HCT116 (cell line): ENCODE data around the gene COBL. TPM values are rescaled to one million over a fixed set of nuclear protein-coding genes. Genes with fewer than 3 reads are reported as not detected.

Experiments used
- ATAC-seq: fragments of 200-7000 bp; cut with Tn5 transposase; 2 replicates; pipeline ENCODE4 v1.9.1; 2020; ENCODE audit warnings: mild to moderate bottlenecking, moderate library complexity
- BruUV-seq: library from RNA; stranded (reverse); fragments of 400-500 nt; replicated peaks from 2 replicates; lab custom pipeline; 2021; lab: Mats Ljungman, UMichigan
- CTCF ChIA-PET: fragments of 300-600 bp; sonication (Branson Sonifier 250); formaldehyde crosslinking; loops from one replicate; lab custom pipeline; 2021; ENCODE audit warnings: antibody characterized with exemption; lab: Charles Lee
- POLR2A ChIA-PET: fragments of 300-600, 350-600 bp; sonication (Branson Sonifier 250); formaldehyde crosslinking; loops from one replicate; lab custom pipeline; 2021; ENCODE audit warnings: antibody characterized with exemption; lab: Charles Lee
- RAD21 ChIA-PET, 2 experiments: fragments of 300-600 bp; sonication (Branson Sonifier 250); formaldehyde crosslinking; loops; one replicate each; lab custom pipeline; 2023; ENCODE audit warnings: low total read pairs in 2 of 2; ENCODE audit not compliant: uncharacterized antibody in 2 of 2, unreplicated experiment in 2 of 2, low non-redundant PET in 1 of 2; lab: Charles Lee
- DNase-seq: peaks from one replicate; pipeline ENCODE4 v3.0.0-alpha.2; 2010; ENCODE audit warnings: low read depth, low spot score
- H2AFZ ChIP-seq: fragments of 200-600 bp; shearing (Covaris generic), sonication (generic); 2 replicates; pipeline ENCODE4 v1.6.1; 2017; ENCODE audit warnings: low read depth, mixed run types, mixed read lengths, antibody characterized with exemption, low read length; ENCODE audit not compliant: poor library complexity, severe bottlenecking
- H3K27ac ChIP-seq: 2 replicates; pipeline ENCODE4 v1.5.1; 2012; ENCODE audit warnings: low read depth, low read length
- H3K27me3 ChIP-seq: fragments of 200-600 bp; sonication (generic); 2 replicates; pipeline ENCODE4 v1.6.1; 2016; ENCODE audit warnings: mixed run types, low read length, mixed read lengths; ENCODE audit not compliant: insufficient read depth
- H3K36me3 ChIP-seq, 2 experiments: fragments of 200-500 bp in 1 of 2; fragments of 200-600 bp in 1 of 2; sonication (Bioruptor generic) in 1 of 2; sonication (generic) in 1 of 2; 2 replicates each; pipeline versions ENCODE4 v1.5.1 to v1.6.1; 2014 to 2016; ENCODE audit warnings: low read length in 2 of 2, inconsistent platforms in 1 of 2, mixed read lengths in 1 of 2, mixed run types in 1 of 2; ENCODE audit not compliant: insufficient read depth in 2 of 2, control insufficient read depth in 1 of 2
- H3K4me1 ChIP-seq, 2 experiments: fragments of 200-600 bp in 1 of 2; sonication (generic) in 1 of 2; 2 replicates each; pipeline versions ENCODE4 v1.5.1 to v1.6.1; 2012 to 2017; ENCODE audit warnings: low read length in 2 of 2, inconsistent platforms in 1 of 2, mild to moderate bottlenecking in 1 of 2, mixed read lengths in 1 of 2, mixed run types in 1 of 2, moderate library complexity in 1 of 2; ENCODE audit not compliant: insufficient read depth in 2 of 2, control insufficient read depth in 1 of 2
- H3K4me2 ChIP-seq: fragments of 200-600 bp; sonication (generic); 2 replicates; pipeline ENCODE4 v1.6.1; 2017; ENCODE audit warnings: mixed run types, low read length, mixed read lengths
- H3K4me3 ChIP-seq, 2 experiments: fragments of 200-600 bp in 1 of 2; sonication (generic) in 1 of 2; replicated peaks in 1 of 2; 2 replicates each; pipeline ENCODE4 v1.5.1; 2011 to 2016; ENCODE audit warnings: low read length in 2 of 2, control low read depth in 1 of 2, low read depth in 1 of 2, mild to moderate bottlenecking in 1 of 2, mixed read lengths in 1 of 2, mixed run types in 1 of 2
- H3K79me2 ChIP-seq: fragments of 200-600 bp; sonication (generic); 2 replicates; pipeline ENCODE4 v1.6.1; 2017; ENCODE audit warnings: mild to moderate bottlenecking, mixed run types, low read length, moderate library complexity, mixed read lengths; ENCODE audit not compliant: insufficient read depth
- H3K9ac ChIP-seq: fragments of 200-600 bp; sonication (generic); 2 replicates; pipeline ENCODE4 v1.6.1; 2016; ENCODE audit warnings: low read length, mixed read lengths
- H3K9me2 ChIP-seq: fragments of 200-600 bp; sonication (generic), shearing (Covaris generic); 2 replicates; pipeline ENCODE4 v1.6.1; 2017; ENCODE audit warnings: mixed run types, mild to moderate bottlenecking, moderate library complexity; ENCODE audit not compliant: insufficient read depth
- H3K9me3 ChIP-seq, 2 experiments: fragments of 200-500 bp in 1 of 2; fragments of 200-600 bp in 1 of 2; sonication (Bioruptor generic) in 1 of 2; sonication (generic) in 1 of 2; 2 replicates each; pipeline ENCODE4 v1.6.1; 2014 to 2017; ENCODE audit warnings: low read length in 2 of 2, mixed read lengths in 2 of 2, inconsistent platforms in 1 of 2, low read depth in 1 of 2, mild to moderate bottlenecking in 1 of 2, mixed run types in 1 of 2, moderate library complexity in 1 of 2; ENCODE audit not compliant: control insufficient read depth in 1 of 2, insufficient read depth in 1 of 2
- H4K20me1 ChIP-seq: fragments of 200-600 bp; sonication (generic), shearing (Covaris generic); 2 replicates; pipeline ENCODE4 v1.6.1; 2017; ENCODE audit warnings: mixed run types, mild to moderate bottlenecking, moderate library complexity; ENCODE audit not compliant: insufficient read depth
- CBX3 ChIP-seq: IDR thresholded peaks from 2 replicates; pipeline ENCODE4 v1.6.1; 2012; ENCODE audit warnings: low read depth
- CEBPB ChIP-seq: IDR thresholded peaks from 2 replicates; pipeline ENCODE4 v1.6.1; 2012; ENCODE audit warnings: low read depth
- ELF1 ChIP-seq: IDR thresholded peaks from 2 replicates; pipeline ENCODE4 v1.6.1; 2012; ENCODE audit warnings: low read depth, borderline replicate concordance
- EZH2 ChIP-seq: fragments of 200-600 bp; sonication (generic); IDR thresholded peaks from 2 replicates; pipeline ENCODE4 v1.6.1; 2017; ENCODE audit warnings: antibody characterized with exemption, mixed run types
- JUND ChIP-seq: IDR thresholded peaks from 2 replicates; pipeline ENCODE4 v1.6.1; 2012
- RAD21 ChIP-seq: IDR thresholded peaks from 2 replicates; pipeline ENCODE4 v1.6.1; 2012; ENCODE audit warnings: low read depth, mild to moderate bottlenecking
- REST ChIP-seq: IDR thresholded peaks from 2 replicates; pipeline ENCODE4 v1.6.1; 2012; ENCODE audit warnings: low read depth
- SIN3A ChIP-seq: IDR thresholded peaks from 2 replicates; pipeline ENCODE4 v1.6.1; 2012; ENCODE audit warnings: low read depth
- SRF ChIP-seq: IDR thresholded peaks from 2 replicates; pipeline ENCODE4 v1.6.1; 2012; ENCODE audit warnings: low read depth
- TCF7L2 ChIP-seq: IDR thresholded peaks from 2 replicates; pipeline ENCODE4 v1.7.0; 2011; ENCODE audit warnings: borderline replicate concordance, inconsistent platforms; ENCODE audit not compliant: insufficient read depth, insufficient read length; ENCODE audit errors: extremely low read depth
- YY1 ChIP-seq: IDR thresholded peaks from 2 replicates; pipeline ENCODE4 v1.6.1; 2011; ENCODE audit warnings: low read length, low read depth, moderate library complexity, mild to moderate bottlenecking; ENCODE audit not compliant: insufficient replicate concordance; ENCODE audit errors: extremely low read depth
- ZBTB33 ChIP-seq: IDR thresholded peaks from 2 replicates; pipeline ENCODE4 v1.6.1; 2011; ENCODE audit warnings: mild to moderate bottlenecking, low read length, moderate library complexity; ENCODE audit not compliant: insufficient replicate concordance; ENCODE audit errors: extremely low read depth
- ZFX ChIP-seq: fragments of 450-650 bp; IDR thresholded peaks from 2 replicates; pipeline ENCODE4 v1.6.1; 2017
- ZNF274 ChIP-seq: fragments of 200-500 bp; sonication (Bioruptor generic); IDR thresholded peaks from 2 replicates; pipeline ENCODE4 v1.6.1; 2014; ENCODE audit warnings: mild to moderate bottlenecking, low read depth, low read length, inconsistent platforms
- intact Hi-C: fragments of 100-400 bp; cut with micrococcal nuclease; formaldehyde crosslinking; loops from 2 replicates; pipeline ENCODE4 v1.10.0; 2022
- total RNA-seq: library from RNA; stranded (reverse); gene quantifications from one replicate; pipeline ENCODE4 v1.2.1, GENCODE V29; 2021; ENCODE audit not compliant: unreplicated experiment

COBL gene
- total RNA-seq, 1 experiment from 2014 or later: 19.3 TPM

- no peaks in the 10 kb centered on the region for H4K20me1 ChIP-seq
- H3K79me2 ChIP-seq: no peaks in the 10 kb centered on the region
- H3K4me3 ChIP-seq: no peak overlapping the region
- no peak overlapping the region for H2AFZ ChIP-seq
- ATAC-seq (no peak), DNase-seq (no peak)
- TF ChIP-seq ZNF274 (no peak), ZBTB33 (no peak), SIN3A (no peak), CEBPB (no peak), JUND (no peak), YY1 (no peak), REST (no peak), TCF7L2 (no peak), ELF1 (no peak), CBX3 (no peak), RAD21 (no peak), SRF (no peak), ZFX (no peak), EZH2 (no peak)
- CTCF ChIA-PET: interaction anchor here (0.8 to 5.1 kb wide), 32 partner anchors 10 to 1068 kb away, joined by 3 to 107 read pairs (median 4); partner anchors contain the start of gene FIGNL1
- peaks cover 0 to 9% of the 10 kb centered on the region in 2 experiments; a peak in 2 of 4 replicates for H3K4me1 ChIP-seq
- RAD21 ChIA-PET: interaction anchor here (0.6 to 1.4 kb wide), 9 partner anchors 32 to 1068 kb away, joined by 3 to 8 read pairs (median 3); no protein-coding TSS in a partner anchor
- intact Hi-C loops: loop anchor here (2.0 to 10.0 kb wide), 6 partner anchors 366 to 1068 kb away; partner anchors contain the start of gene ZPBP
- H3K4me2 ChIP-seq: no peak overlapping the region
- POLR2A ChIA-PET: interaction anchor here (1.3 kb wide), 1 partner anchor 693 kb away, joined by 3 read pairs; no protein-coding TSS in a partner anchor
- no peak overlapping the region for H3K9ac ChIP-seq
- no peaks in the 10 kb centered on the region for H3K9me3 ChIP-seq
- no peaks in the 10 kb centered on the region for H3K9me2 ChIP-seq
- no TSS peak for BruUV-seq
- no peak overlapping the region for H3K27ac ChIP-seq
- no peaks in the 10 kb centered on the region for H3K36me3 ChIP-seq
- H3K27me3 ChIP-seq: no peaks in the 10 kb centered on the region
Observed at GRCh38 chr7:51160411-51160810, 156.2 kb downstream of the COBL start.
